Activated CD8-positive, alpha-beta T cell treated with anti-CD3 and anti-CD28 coated beads for 36 hours (primary cell): ENCODE measurements around the gene TAS2R46. TPM values are rescaled to one million over a fixed set of nuclear protein-coding genes. Genes with fewer than 3 reads are reported as not detected.
"Not testable (repeated sequence)": the region's sequence is repeated elsewhere in the genome, so short reads cannot be mapped to it uniquely, and the experiment has no call there.

ENCODE experiments used
- ATAC-seq: fragments of 200-7000 bp; cut with Tn5 transposase; one replicate; pipeline ENCODE4 v1.10.0; 2021; ENCODE audit warnings: mild to moderate bottlenecking, moderate library complexity
- CTCF ChIA-PET: fragments of 350-600 bp; sonication (Branson Sonifier 250); formaldehyde crosslinking; loops from one replicate; lab custom pipeline; 2021; ENCODE audit warnings: antibody characterized with exemption; lab: Charles Lee
- POLR2A ChIA-PET: fragments of 350-600 bp; sonication (Branson Sonifier 250); formaldehyde crosslinking; loops from one replicate; lab custom pipeline; 2021; ENCODE audit warnings: antibody characterized with exemption; lab: Charles Lee
- DNase-seq: peaks from one replicate; pipeline ENCODE4 v3.0.0-alpha.2; 2020
- H3K27ac Mint-ChIP-seq: one replicate; pipeline ENCODE4 v1.8.0; 2021; ENCODE audit warnings: mild to moderate bottlenecking, mixed read lengths
- H3K27me3 Mint-ChIP-seq: one replicate; pipeline ENCODE4 v1.8.0; 2021; ENCODE audit warnings: mixed read lengths
- H3K36me3 Mint-ChIP-seq: one replicate; pipeline ENCODE4 v1.8.0; 2021; ENCODE audit warnings: low read depth, mixed read lengths
- H3K4me1 Mint-ChIP-seq: one replicate; pipeline ENCODE4 v1.8.0; 2021; ENCODE audit warnings: low read depth, mixed read lengths
- H3K4me3 Mint-ChIP-seq: one replicate; pipeline ENCODE4 v1.8.0; 2021; ENCODE audit warnings: mild to moderate bottlenecking, moderate library complexity, mixed read lengths
- H3K9me3 Mint-ChIP-seq: one replicate; pipeline ENCODE4 v1.8.0; 2021; ENCODE audit warnings: mixed read lengths
- intact Hi-C: fragments of 100-400 bp; cut with micrococcal nuclease; formaldehyde crosslinking; loops from one replicate; pipeline ENCODE4 v1.10.0; 2022
- total RNA-seq, 2 experiments: library from RNA; stranded (reverse); gene quantifications; one replicate each; pipeline ENCODE4 v1.2.3, GENCODE V29; 2021
- TF ChIP-seq, protein P1 (sequence below): fragments of 200-600 bp; IDR thresholded peaks from one replicate; pipeline ENCODE4 v1.8.0; 2022; ENCODE audit warnings: antibody characterized with exemption, mild to moderate bottlenecking

TAS2R46 gene
- total RNA-seq, 2 experiments from 2014 or later, result 0.45 to 1.3 TPM

DNA sequence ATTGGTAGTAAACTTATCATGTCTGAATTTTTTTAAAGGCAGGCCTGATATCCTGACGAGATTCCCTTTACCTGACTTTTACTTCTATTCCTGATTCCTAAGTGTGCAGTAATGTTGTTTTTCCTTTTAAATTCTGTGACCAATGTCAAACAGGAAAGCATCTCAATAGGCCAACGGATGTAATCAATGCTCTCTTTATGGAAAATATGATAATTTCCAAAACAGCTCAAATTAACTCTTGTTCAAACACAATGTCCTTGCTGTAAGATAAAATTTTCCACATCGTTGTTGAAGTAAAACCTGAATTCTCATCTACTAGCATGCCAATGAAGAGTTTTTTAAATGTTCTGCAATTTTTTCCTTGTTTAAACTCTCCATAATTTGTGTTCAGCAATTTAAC lies 22.9 kb downstream of the TAS2R46 start:
- H3K4me3 Mint-ChIP-seq, result no peak overlapping the region
- TF ChIP-seq, protein P1, sequence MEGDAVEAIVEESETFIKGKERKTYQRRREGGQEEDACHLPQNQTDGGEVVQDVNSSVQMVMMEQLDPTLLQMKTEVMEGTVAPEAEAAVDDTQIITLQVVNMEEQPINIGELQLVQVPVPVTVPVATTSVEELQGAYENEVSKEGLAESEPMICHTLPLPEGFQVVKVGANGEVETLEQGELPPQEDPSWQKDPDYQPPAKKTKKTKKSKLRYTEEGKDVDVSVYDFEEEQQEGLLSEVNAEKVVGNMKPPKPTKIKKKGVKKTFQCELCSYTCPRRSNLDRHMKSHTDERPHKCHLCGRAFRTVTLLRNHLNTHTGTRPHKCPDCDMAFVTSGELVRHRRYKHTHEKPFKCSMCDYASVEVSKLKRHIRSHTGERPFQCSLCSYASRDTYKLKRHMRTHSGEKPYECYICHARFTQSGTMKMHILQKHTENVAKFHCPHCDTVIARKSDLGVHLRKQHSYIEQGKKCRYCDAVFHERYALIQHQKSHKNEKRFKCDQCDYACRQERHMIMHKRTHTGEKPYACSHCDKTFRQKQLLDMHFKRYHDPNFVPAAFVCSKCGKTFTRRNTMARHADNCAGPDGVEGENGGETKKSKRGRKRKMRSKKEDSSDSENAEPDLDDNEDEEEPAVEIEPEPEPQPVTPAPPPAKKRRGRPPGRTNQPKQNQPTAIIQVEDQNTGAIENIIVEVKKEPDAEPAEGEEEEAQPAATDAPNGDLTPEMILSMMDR, result no peak
- intact Hi-C loops, result loop anchor here (5.0 kb wide), 1 partner anchor 58 kb away; no protein-coding TSS in a partner anchor
- no peaks in the 10 kb centered on the region for H3K27me3 Mint-ChIP-seq
- DNase-seq (no peak), ATAC-seq (no peak)
- H3K36me3 Mint-ChIP-seq, result peaks cover 43% of the 10 kb centered on the region
- CTCF ChIA-PET, result no interaction called here
- no peaks in the 10 kb centered on the region for H3K9me3 Mint-ChIP-seq
- H3K4me1 Mint-ChIP-seq, result peaks cover 5% of the 10 kb centered on the region
- H3K27ac Mint-ChIP-seq, result no peak overlapping the region
- POLR2A ChIA-PET, result no interaction called here

DNA sequence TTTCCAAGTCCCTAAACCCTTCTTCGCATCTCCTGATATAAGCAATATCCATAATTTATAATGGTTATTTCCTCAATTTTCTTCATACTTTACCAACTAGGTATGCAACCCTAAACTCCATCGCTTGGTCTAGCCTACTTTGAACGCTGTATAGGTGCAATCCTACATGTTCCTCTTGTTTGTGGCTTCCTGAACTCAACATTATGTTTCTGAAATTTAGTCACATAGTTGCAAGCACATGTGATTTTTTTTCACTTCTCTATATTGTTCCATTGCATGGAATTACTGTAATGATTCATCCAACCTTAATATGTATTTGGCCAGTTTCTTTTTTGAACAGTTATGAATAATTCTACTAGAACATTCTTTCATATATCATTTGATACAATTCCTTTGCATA lies 28.1 kb downstream of the TAS2R46 start:
- H3K27me3 Mint-ChIP-seq, H3K4me1 Mint-ChIP-seq, ATAC-seq, H3K9me3 Mint-ChIP-seq, H3K4me3 Mint-ChIP-seq, intact Hi-C loops, DNase-seq, H3K27ac Mint-ChIP-seq, POLR2A ChIA-PET, CTCF ChIA-PET: not testable (repeated sequence)
- H3K36me3 Mint-ChIP-seq, result peaks cover 20% of the 10 kb centered on the region

DNA sequence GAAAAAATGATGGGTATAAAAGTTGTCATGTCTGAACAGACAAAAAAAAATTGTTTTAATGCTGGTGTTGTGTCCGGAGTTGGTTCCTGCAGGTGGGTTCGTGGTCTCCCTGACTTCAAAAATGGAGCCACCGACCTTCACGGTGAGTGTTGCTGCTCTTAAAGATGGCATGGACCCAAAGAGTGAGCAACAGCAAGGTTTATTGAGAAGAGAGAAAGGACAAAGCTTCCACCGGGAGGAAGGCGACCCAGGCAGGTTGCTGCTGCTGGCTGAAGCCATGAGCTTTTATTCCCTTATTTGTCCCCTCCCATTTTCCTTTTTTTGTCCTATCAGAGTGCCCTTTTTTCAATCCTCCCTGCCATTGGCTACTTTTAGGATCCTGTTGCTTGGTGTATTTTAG lies 30.8 kb downstream of the TAS2R46 start, which contains the start of gene TAS2R31:
TAS2R31 (minus strand) TSS at position 101 of the 400 bp plus-strand sequence; CDS start at position 29, 72 bp downstream.
- POLR2A ChIA-PET, result no interaction called here
- CTCF ChIA-PET, result no interaction called here
- Mint-ChIP-seq H3K4me3 (no peak within 1 kb of the TSS), H3K4me1 (no peaks in the 10 kb centered on the region), H3K27me3 (no peaks in the 10 kb centered on the region), H3K9me3 (no peaks in the 10 kb centered on the region), H3K27ac (no peak within 1 kb of the TSS), H3K36me3 (peaks cover 27% of the 10 kb centered on the region)
- intact Hi-C loops, result no loop called here
- DNase-seq (no peak), ATAC-seq (no peak)
- TF ChIP-seq, protein P1, result no peak

DNA sequence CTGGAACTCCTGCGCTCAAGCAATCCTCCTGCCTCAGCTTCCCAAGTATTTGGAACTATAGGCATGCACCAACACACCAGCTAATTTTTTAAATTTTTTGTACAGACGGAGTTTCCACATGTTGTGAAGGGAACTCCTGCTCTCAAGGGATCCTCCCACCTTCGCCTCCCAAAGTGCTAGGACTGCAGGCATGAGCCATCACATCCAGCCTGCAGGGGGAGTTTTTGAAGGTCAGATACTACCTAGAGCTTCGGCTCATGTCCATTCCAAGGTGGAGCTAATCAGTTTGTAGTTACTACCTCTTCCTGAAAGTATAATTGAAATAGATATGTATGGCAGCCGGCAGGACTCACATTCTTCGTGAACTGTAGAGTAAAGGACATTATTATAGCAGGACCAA lies 36.0 kb downstream of the TAS2R46 start:
- ATAC-seq (no peak), DNase-seq (no peak)
- H3K27ac Mint-ChIP-seq, result no peak overlapping the region
- H3K36me3 Mint-ChIP-seq, result peaks cover 31% of the 10 kb centered on the region
- H3K4me1 Mint-ChIP-seq, result no peaks in the 10 kb centered on the region
- TF ChIP-seq, protein P1, result no peak
- CTCF ChIA-PET, result interaction anchor here (1.5 kb wide), 1 partner anchor 886 kb away, joined by 3 read pairs; no protein-coding TSS in a partner anchor
- H3K9me3 Mint-ChIP-seq, result peaks cover 5% of the 10 kb centered on the region
- POLR2A ChIA-PET, result no interaction called here
- no peaks in the 10 kb centered on the region for H3K27me3 Mint-ChIP-seq
- no peak overlapping the region for H3K4me3 Mint-ChIP-seq
- intact Hi-C loops, result no loop called here

DNA sequence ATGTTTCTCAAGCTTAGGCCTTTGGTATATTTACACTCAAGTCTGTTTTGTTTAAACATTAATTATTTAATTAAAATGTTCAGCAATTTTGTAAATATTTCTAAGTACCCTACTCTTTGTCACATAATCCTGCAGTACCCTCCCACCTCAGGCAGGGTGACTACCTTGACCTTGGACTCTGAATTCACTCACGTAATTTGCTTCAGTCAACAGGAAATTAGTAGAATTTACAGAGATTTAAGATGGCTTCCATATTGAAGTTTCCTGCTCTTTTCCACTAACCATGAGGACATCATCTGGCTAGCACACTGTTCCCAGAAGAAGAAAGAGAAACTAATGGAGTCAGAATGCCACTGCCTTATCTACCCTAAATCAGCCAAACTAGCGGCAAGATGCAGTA lies 38.7 kb downstream of the TAS2R46 start:
- Mint-ChIP-seq H3K4me3 (no peak overlapping the region), H3K36me3 (peaks cover 33% of the 10 kb centered on the region), H3K9me3 (peaks cover 5% of the 10 kb centered on the region), H3K4me1 (no peaks in the 10 kb centered on the region), H3K27me3 (no peaks in the 10 kb centered on the region), H3K27ac (no peak overlapping the region)
- DNase-seq (no peak), ATAC-seq (no peak)
- TF ChIP-seq, protein P1, result no peak
- intact Hi-C loops, result no loop called here
- ChIA-PET CTCF (no interaction called here), POLR2A (no interaction called here)
